ENCODE measurements around the gene GAREM2. TPM values are rescaled to one million over a fixed set of nuclear protein-coding genes. Genes with fewer than 3 reads are reported as not detected.
A peak's percentile ranks its signal among the peaks of the same experiment; 100 is the strongest.

GAREM2 gene
- total and polyA plus RNA-seq, 9 of the 15 experiments (the other 6 are each of a cell fraction or from before 2014, with no cell fraction given): 1.7 to 12.4 (median 2.5) TPM

GRCh38 chr2:26189751-26190150, 16.9 kb downstream of the GAREM2 start:
- CTCF ChIA-PET (ENCODE audit: low intra/inter-chr PET ratio): no interaction called here
- intact Hi-C loops (cut with micrococcal nuclease) (no loop called here), in situ Hi-C loops (cut with MboI) (no loop called here)
- no peak overlapping the region for H2AFZ ChIP-seq (ENCODE audit: low read depth, low read length)
- TF ChIP-seq ZNF41 (CRISPR knock-in tag; conservative IDR thresholded peaks at IDR 0.05) (no peak), PHB (CRISPR knock-in tag; IDR thresholded peaks at IDR 0.05) (no peak), CREBBP (IDR thresholded peaks at IDR 0.05; ENCODE audit: low read depth, low read length) (no peak), OTX1 (CRISPR knock-in tag; IDR thresholded peaks at IDR 0.05) (no peak), POLR2B (IDR thresholded peaks at IDR 0.05; ENCODE audit: low read depth, partially characterized antibody) (peak; percentile 7), ESRRA (IDR thresholded peaks at IDR 0.05; ENCODE audit: borderline replicate concordance, low read depth) (no peak), CREB3 (tag; conservative IDR thresholded peaks at IDR 0.05; ENCODE audit: low read depth) (no peak), MYNN (IDR thresholded peaks at IDR 0.05) (peak; percentile 36; the same call in 1 of the 2 replicates), MYNN (CRISPR knock-in tag; IDR thresholded peaks at IDR 0.05) (no peak), POLR2G (IDR thresholded peaks at IDR 0.05; ENCODE audit: low read depth, low read length) (0 out of 2 replicates have a peak, but pooled peaks have one; percentile 0), KLF6 (CRISPR knock-in tag; IDR thresholded peaks at IDR 0.05; ENCODE audit: borderline replicate concordance) (no peak), MTA3 (IDR thresholded peaks at IDR 0.05; ENCODE audit: borderline replicate concordance) (no peak), SIN3B (IDR thresholded peaks at IDR 0.05; ENCODE audit: low read depth) (no peak), SFPQ (IDR thresholded peaks at IDR 0.05; ENCODE audit: low read depth, low read length) (no peak)
- peaks cover 23 to 26% of the 10 kb centered on the region in 2 experiments; a peak in 4 of 5 replicates for H3K4me1 ChIP-seq (replicated peaks in 1 of 2; ENCODE audit: control insufficient read depth in 2 of 2, insufficient read depth in 2 of 2, low read length in 2 of 2)
- H3K4me2 ChIP-seq (ENCODE audit: insufficient read depth, low read length): no peak overlapping the region
- no peaks in the 10 kb centered on the region for H3K27me3 ChIP-seq (ENCODE audit: control insufficient read depth in 2 of 2, insufficient read depth in 2 of 2, low read length in 2 of 2)
- H3K79me2 ChIP-seq (ENCODE audit: control insufficient read depth, insufficient read depth, low read length): peaks cover 9% of the 10 kb centered on the region; the same call in 2 of the 3 replicates
- no peak for DNase-seq (ENCODE audit: extremely low read depth in 1 of 4, low spot score in 3 of 4)
- no peak for ATAC-seq
- BruUV-seq (replicated peaks): no TSS peak
- H3K27ac ChIP-seq (ENCODE audit: extremely low read depth, low read depth, low read length): no peak overlapping the region
- POLR2A ChIA-PET: interaction anchor here (0.6 to 1.3 kb wide), 5 partner anchors 8 to 241 kb away, joined by 3 to 5 read pairs (median 3); partner anchors contain the start of gene HADHA
- no peak for FAIRE-seq
- peaks cover 65% of the 10 kb centered on the region; the same call in 2 of the 3 replicates for H3K36me3 ChIP-seq (ENCODE audit: control insufficient read depth, insufficient read depth, low read length)
- no peak overlapping the region for H3K4me3 ChIP-seq
- H4K20me1 ChIP-seq (replicated peaks; ENCODE audit: control insufficient read depth, insufficient read depth, low read length): peaks cover 5% of the 10 kb centered on the region; the same call in 1 of the 2 replicates
- WGBS (ENCODE audit: insufficient coverage, low coverage, missing lambda C conversion rate): 80% methylated on average over 4 of the region's 4 CpGs
- peaks cover 7% of the 10 kb centered on the region for H3K9me1 ChIP-seq (ENCODE audit: control insufficient read depth, insufficient read depth, low read length)
- no peak overlapping the region for H3K9ac ChIP-seq (ENCODE audit: insufficient read depth in 1 of 2, low read depth in 2 of 2, low read length in 2 of 2)
- H3K9me3 ChIP-seq (replicated peaks; ENCODE audit: control insufficient read depth, insufficient read depth, low read depth, low read length): no peaks in the 10 kb centered on the region
